Activated CD8-positive, alpha-beta memory T cell treated with anti-CD3 and anti-CD28 coated beads, Interleukin-2, amount 50 U/mL, for 24 hours (primary cell): Measurements from ENCODE around the gene CSMD2.

Source experiments
- DNase-seq: peaks from one replicate; pipeline ENCODE4 v3.0.0-alpha.2; 2020; ENCODE audit errors: extremely low read depth

CSMD2 gene

DNA sequence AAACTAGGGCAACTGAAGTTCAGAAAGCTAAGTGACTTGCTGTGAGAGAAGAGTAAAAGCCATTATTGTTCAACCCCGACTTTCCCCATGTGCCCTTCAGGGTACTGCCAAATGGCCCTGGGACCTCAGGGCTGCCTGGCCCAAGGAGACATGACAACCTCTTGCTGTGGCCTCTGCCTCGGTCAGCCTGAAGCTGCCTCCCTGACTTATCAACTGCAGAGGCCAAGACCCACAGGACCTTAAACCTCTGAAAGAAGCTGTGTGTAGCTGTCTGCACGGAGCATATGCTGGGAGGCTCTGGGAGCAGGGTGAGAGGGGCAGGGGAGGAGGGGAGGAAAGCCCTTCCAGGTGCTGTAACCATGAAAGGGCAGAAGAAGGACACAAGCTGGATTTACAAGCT is 265.3 kb downstream of the CSMD2 start:
- DNase-seq: no peak

DNA sequence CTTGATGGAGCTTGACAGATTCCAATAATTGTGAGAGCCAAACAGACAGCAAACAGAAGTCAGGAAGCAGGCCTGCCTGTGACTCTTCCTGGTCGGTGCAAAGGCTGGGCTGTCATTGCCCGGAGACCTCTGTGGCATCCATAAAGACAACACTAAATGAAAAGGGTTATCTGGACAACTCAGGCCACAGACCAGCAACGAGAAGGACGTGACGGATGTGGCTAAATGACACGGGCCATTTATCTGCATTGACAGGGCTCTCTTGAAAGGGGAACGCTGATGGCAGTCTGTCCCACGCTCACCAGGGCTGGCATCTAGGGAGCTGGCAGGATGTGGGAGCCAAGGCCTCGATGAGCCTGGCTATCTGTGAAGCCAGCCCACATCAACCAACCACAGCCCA is 266.1 kb downstream of the CSMD2 start:
- DNase-seq: no peak

DNA sequence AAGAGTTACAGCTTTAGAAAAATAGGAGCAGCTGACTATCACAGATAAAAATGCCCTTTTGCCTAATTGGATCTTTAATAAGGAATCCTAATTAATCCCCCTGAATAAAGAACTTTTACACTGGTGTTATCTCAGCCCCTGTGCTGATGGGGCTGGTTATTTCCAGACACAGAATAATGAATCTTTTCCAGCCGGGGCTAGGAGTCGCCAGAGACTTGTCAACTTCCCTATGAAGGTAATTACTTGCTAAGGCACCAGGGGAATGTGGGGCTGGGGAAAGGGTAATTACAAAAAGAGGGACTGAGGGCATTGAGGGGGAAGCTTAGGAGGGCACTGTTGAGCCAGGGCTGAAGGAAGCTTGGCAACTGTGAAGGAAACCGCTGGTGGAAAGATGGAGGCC is 266.6 kb downstream of the CSMD2 start:
- DNase-seq: no peak

DNA sequence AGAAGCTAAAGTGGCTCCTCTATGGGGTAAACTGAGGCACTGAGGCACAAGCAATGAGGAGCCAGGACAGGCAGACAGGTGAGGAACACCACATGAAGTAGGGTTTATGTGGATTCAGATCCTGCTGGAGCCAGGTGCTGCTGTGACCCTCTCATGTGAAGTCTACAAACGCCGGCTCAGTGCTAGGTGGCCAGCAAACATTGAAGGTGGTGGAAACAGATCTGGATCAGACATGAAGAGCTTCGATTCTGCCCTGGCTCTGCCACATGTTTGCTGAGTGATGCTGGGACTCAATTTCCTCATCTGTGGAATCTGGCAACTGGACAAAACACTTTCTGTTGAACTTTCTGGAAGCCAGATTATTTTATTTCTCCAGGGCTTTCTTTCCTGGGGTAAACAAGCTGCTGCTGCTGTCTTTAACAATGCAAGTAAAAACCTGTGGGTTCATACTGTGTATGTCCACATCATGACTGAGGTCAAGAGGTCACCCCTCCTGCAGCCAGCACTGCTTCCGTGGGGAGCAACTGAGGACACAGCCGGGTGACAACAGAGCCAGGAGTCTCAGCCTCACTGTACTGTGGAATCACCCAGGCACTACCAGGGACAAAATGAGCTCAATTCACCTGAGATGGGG is 267.8 kb downstream of the CSMD2 start:
- no peak for DNase-seq

DNA sequence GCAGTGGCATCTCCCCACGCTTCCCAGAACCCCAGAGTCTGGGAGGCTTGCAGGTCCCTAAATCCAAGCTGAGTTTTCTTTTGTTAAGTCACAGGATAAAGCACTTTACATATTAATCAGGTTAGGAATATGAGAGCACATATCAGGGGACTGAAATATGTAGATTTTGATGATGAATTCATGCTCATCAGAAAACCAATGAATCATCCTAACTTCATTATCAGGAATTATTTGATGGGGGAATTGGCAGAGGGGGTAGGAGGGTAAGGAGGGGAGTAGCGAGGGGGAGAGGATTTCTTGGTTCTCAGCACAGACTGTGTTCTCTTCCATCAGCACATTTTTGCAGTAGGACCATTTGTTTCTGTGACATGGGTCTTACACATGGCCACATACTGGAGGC is 269.1 kb downstream of the CSMD2 start:
- DNase-seq: no peak

DNA sequence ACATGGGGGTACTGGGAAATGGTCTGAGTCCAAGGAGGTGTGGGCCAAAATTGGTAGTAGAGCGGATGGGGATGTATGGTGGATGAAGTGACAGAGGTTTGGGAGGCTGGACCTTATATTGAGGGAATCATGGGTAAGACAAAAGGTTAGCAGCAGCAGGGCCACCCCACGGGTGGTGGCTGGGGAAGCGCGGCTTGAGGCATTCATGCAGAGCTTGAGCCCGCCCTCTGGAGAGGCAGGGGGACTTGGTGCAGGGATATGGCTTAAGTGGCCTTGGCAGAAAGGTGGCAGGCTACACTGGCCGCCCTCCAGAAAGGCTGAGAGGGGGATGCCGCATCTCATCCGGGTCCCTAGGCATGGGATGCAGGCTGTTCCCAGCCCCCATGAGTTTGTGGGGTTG is 269.6 kb downstream of the CSMD2 start:
- no peak for DNase-seq

DNA sequence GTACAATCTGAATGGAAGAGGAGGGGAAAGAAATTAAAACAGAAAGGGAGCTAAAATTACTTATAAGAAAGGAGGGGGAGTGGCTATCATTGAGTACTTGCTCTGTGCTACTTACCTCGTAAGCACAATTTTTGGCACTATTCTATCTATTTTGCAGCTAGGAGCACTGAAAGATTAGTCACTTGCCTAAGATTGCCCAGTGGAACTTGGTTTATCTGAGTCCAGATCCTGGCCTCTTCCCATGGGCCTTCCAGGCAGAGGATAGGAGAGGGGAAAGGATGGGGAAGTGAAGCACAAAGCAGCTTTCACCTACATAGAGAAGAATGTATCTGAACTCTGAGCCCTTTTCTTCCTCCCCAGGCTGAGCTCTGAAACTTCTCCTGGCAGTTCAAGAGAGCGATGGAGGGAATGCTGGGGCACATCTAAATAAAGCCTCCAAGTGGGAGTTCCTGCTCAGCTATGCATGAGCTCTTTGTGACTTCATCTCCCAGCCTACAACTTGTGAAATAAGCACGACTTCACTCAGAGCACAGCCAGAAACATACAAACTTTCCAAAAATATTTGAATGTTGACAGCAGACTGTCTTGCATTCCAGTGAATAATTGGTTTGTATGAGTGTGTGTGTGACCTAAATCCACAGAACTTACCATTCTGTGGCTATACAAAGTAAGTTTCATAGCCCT is 271.7 kb downstream of the CSMD2 start:
- DNase-seq: no peak

DNA sequence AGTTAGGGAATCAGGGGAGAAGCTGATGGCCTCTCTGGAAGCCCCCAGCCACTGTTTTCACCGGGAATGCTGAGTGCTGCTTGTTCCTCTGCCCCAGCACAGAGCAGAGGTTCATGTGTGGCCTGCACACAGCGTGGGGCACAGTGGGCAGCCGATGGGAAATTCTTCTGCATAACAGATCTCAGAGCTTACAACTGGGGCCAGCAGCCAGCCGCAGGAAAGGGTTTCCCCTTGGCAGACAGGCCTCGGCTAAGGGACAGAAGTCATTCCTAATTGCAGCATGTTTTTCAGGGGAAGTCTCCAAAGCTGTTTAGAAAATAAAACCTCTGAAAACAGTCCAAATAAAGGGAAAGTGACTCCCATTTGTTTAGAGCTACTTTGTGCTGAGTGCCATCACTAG is 278.5 kb downstream of the CSMD2 start:
- no peak for DNase-seq

DNA sequence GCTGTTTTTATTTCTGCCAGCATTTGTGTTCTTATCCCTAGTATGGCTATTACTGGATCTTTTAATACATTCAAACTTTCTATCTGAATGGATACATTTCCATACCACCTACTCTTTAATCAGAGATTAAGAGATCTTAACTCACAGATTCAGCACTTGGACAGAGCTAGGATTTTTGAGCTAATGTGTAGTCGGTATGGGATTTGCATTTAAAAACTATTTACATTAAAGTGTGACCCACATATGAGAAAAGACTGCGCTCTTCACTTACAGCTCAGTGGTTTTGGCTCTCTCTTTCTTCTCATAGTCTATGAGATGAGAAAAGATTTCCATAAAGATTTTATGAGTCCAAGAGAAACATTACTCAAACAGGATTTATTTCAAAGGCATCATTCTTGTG is 284.7 kb downstream of the CSMD2 start:
- no peak for DNase-seq

DNA sequence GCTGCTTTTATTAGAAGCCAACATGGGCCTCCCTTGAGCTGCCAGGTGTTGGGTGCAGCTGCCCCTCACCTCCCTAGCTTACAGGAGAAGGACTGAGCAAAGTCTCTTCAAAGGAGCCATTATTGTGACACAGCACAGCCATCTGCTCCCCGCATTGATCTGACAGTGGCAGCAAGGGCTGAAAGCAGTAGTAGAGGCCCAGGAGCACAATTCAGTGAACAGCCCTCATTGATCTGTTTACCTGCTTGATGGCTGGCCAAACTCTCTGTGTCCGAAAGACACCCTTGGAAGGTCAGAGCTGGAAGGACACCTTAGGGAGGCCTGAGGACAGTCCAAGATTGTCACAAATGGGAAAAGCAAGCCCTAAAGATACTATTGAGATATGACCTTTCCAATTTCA is 286.6 kb downstream of the CSMD2 start:
- no peak for DNase-seq

DNA sequence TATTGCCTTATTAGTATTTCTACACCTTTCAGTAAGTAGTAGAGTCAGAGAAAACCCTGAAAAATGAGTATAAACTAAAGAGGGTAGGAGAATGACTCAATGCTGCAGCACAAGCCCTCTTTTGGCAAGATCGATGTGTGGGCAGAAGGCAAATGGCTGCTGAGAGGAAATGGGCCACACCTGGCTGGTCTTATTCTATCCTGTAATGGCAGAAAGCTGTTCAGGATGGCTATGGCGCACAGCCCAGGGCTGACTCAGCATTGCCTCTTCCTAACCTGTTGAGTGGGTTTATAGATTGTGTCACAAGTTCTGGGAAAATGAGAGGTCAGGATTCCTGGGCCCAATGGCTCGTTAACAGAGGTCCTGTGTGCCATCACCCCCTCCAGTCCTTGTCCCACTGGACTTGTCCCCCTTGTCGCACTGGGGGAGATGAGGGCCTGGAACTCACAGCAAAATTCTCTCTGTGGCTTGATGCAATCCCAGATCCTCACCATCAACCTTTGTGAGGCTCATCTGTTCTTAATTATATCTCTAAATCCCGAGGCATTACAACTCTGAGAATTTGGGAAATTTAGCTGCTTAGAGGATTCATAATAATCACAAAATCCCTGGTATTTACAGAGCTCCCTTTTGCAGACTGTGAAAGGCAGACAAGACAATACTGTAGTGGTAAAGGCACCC is 287.9 kb downstream of the CSMD2 start:
- no peak for DNase-seq

DNA sequence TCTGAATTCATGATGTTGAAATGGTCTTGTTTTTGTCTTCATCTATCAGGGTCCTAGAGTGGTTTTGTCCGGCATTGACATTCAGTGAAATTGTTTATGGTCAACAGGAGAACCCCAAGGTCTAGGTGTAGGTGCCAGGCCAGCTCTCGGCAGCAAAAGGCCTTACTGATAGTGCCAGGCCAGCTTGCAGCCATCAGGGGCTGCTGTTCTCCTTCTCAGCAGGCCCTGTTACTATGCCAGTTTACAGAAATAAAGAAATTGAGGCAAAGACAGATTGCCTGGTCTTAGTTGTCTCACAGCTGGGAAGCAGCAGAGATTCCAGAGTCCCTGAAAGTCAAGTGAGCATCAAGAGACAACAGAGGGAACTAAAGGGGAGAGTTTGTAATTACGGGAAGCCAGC is 289.2 kb downstream of the CSMD2 start:
- no peak for DNase-seq

DNA sequence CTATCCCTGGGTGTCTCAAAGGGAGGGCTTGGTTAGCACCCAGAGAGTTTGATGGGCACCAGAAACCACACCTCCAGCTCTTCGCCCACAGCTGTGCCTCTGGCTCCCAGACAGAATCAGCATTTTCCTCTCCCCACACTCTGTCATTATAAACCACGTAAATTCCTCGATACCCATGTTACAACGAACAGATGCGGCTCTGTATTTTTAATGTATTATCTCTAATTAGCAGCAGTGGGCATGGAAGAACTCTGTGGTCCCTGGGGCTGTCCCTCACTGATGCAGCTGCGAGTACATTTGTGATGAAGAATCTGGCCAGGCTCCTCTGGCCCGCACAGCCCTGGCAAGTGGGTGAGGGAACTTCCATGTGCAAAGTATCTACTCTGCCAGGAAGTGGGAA is 290.4 kb downstream of the CSMD2 start:
- DNase-seq: no peak

DNA sequence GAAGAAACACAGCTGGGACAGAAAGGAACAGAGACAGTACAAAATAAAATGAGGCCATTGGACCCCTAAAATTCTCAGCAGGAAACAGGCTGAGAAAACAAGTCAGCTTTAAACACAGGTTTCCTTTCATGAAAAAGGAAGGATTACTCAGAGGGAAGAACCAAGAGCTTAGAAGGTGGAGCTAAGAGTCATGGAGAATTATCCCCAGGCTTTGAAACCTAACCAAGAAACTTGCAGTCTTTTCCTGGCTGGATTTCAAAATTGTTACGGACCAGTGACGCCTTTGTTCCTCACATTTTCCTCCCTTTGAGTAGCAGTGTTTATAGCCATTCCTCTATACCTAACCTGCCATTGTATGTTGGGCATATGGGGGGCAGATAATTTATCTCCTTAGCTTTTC is 292.3 kb downstream of the CSMD2 start:
- no peak for DNase-seq

DNA sequence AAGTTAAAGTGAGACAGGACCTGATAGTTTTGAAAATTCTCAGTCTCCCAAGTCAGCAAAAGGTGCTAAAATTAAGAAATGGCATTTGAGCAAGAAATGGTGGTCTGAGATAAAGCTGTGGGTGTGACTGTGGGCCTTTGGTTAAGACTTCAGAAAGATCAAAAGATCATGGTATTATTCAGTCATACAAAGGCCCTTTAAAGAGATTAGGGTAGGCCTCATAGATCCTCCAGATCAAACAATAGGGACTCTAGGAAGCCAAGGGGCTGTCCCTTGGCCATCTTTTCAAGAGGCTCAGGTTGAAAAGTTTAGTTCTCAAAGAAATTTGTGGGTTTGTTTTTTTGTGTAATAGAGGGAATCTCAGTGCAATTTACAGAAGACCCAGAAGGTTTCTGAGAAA is 292.8 kb downstream of the CSMD2 start:
- DNase-seq: no peak

DNA sequence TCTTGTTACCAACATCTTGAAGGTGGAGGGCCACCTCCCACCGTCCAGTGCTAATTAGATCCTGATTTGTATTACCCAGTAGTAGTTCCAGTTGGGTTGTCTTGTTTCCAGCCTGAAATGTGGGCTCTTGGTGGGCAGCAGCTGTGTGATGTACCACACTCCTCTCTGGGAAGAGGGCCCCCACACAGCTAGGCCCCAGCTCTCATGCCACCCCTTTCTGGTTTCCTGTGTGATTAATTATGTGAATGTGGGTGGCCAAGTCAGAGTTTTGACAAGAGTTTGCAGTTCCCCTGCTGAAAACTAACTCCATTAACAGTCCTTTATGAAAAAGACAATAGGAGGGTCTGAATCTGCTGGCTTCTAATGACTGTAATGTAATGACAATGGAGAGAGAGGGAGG is 297.3 kb downstream of the CSMD2 start:
- DNase-seq: no peak

DNA sequence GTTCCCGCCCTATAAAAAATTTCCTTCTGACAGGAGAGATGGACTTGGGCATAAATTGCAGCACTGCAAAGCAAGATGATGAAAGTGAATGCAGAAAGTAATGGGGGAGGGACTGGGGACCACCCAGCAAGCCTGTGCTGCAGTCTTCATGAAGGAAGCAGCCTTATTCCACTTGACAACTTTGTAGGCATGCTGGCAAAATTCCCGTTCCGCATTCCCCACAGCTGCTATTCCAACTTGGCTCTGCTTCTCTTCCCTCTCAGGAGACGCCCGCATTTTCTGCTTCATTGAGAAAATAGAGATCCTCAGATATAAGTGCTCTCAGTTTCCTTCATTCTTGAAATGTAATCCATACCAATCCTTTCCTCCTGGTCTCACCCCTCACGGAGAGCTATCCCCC is 298.7 kb downstream of the CSMD2 start:
- no peak for DNase-seq

DNA sequence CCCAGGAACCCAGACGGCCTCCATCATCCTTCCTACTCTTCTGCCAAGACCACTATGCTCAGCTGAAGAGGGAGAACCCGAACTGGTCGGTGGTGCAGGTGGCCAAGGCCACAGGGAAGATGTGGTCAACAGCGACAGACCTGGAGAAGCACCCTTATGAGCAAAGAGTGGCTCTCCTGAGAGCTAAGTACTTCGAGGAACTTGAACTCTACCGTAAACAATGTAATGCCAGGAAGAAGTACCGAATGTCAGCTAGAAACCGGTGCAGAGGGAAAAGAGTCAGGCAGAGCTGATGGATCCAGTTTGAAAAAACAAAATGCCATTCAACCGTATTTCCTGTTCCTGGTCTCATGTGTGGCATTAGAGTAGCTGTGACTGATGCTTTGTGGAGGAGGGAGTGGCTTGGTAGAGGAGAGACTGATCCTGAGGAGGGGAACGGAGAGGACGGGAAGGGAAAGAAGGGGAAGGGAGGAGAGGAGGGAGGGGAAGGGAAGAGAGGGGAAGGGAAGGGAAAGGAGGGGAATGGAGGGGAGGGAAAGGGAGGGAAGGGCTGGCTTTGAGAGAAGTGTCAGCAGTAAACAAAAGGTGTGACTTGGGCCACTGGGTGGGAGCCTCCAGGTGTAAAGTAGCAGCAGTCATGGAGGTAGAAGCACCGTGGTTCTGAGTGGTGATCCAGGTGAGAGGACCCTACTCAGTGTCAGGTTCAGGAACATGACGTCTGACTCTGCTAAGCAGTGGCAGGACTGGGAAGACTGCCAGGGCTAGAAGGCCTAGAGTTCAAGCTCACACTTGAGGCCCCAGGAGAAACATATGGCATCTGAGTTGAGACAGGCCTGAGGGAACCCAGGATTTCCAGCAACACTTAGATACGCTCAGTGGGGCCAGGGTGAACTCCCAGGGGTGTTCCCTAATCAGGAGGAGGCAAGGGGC is 300.3 kb downstream of the CSMD2 start:
- DNase-seq: no peak

DNA sequence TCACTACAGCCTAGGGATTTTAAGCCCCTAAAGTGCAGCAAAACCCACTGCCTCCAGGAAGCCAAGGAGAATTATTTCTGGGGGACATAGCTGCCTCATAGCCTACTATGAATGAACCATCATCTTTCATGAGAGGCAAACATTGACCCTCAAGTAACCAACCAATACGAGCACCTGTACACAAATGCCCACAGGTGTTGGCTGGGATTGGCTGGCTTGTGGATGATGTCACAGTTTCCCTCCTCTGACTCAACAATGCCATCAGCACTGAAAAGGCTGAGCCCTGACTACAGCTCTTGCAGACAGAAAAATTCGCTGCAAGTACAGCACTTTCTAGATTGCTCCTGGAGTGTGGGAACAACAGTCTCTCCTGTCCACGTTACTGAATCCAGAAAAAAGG is 301.3 kb downstream of the CSMD2 start, which contains the start of gene HMGB4:
HMGB4 (plus strand) TSS at position 301 of the 400 bp plus-strand sequence. CDS start 113 bp downstream, outside the sequence.
- DNase-seq: no peak

DNA sequence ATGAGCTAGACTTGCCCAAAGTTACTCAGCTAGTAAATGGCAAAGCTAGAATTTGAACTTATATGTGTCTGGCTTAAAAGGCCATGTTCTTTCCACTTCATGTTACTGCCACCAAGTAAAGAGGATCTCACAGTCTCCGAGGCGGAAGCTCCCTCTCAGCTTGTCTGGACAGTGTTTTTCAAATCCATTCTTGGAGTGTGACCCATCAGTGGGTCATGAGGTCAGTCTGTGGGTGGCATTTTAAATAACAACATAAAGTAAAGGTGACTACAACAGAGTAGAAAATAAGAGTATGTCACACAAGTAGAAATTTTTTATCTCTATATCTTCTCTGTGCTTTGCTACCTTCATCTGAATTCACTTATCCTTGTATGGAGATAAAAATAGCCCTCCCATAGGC is 304.4 kb downstream of the CSMD2 start:
- DNase-seq: no peak

DNA sequence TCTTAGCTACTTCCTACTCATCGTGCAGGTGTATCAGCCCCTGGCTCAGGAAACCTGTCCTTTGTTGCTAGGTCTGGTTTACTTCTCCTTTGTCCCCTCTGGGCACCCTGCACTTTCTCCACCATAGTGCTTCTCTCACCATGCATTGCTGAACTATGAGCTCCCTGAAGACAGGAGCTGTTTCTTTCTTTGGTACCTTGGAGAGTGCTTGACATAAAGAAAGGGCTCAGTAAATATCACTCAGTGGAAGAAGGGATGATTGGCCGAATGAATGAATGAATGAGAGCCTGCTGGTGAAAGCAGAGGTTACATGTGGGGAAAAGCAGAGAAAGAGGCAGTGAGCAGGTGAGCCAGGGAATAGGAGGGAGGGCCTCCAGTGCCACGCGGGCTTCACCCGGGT is 310.9 kb downstream of the CSMD2 start:
- DNase-seq: no peak

DNA sequence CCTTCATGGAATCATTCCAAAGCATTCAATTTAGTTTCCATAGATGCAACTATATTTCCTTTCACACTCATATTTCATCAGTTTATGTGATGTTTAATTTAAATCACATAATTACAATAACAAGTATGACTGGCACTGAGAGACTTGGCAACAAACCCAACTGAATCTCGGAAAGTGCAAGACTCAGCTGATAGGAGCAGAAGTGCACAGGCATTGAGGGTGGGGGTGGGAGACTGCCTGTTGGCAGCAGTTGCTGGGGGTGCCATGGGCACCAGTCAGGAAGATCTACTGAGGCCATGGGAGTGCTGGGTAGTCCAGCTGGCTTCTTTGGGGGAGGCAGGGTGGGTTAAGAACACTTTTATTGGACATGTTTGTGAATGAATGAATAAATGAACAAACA is 311.6 kb downstream of the CSMD2 start:
- no peak for DNase-seq
